GM19467 (cell line): ENCODE results near the gene NPY.
A peak's percentile ranks its signal among the peaks of the same experiment; 100 is the strongest.

Experiments used
- ATAC-seq: cut with Tn5 transposase; IDR thresholded peaks from one replicate; pipeline ENCODE4 v1.9.1; 2021; ENCODE audit warnings: mild to moderate bottlenecking, moderate library complexity; ENCODE audit not compliant: unreplicated experiment

Gene NPY

DNA sequence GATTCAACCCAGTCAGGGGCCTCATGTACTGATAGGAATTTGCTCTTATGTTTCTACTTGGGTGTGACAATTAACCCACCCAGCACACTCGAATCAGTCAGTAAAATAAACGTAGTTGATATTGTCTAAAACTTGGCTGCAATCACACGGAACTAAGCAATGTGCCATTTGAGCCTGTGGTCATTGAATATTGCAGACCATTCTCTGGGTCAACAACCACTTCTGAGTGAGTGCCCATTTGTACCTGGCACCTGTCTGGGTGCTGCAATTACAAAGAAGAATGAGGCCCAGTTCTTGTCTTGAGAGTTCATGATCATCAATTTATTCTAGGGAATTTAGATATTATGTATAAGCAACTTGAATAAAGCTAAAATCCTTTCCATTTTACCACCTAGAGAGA, 29.8 kb downstream of the NPY start:
- ATAC-seq, result no peak

DNA sequence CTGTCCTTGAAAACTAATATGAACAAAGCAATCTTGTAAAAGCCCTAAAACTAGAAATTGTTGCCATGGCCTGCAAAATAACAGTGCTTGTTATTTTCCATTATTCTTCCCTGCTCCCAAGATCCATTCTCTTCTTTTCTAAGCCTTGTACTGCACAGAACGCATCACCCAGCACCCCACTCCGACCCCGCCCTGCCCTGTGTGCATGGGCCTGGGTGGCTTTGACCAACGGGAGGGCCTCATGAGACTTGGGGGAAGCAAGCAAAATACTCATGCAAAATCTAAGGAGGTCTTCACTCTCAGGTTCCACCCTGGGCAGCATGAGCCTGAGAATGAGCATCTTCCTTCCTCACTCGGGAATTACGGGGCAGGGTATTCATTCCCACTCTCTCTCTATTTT, 32.4 kb downstream of the NPY start:
- no peak for ATAC-seq

DNA sequence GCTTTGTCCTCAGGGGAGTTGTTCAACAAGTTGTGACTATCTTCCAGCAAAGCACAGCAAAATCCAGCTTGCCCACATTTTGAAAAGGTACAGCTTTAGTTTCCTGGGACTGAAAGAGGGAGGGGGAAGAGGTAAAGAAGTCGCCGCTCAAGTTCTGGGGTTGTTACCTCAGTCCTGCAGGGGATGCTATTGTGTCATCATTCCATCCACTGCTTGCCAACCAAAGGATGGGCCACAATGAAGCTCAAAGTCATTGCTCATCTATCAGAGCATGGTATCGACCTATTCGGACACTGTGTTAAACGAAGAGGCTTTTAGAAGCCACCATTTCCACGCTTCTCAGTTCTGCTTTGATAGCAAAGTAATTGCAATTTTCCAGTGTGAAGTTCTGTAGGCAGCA, 34.3 kb downstream of the NPY start:
- no peak for ATAC-seq

DNA sequence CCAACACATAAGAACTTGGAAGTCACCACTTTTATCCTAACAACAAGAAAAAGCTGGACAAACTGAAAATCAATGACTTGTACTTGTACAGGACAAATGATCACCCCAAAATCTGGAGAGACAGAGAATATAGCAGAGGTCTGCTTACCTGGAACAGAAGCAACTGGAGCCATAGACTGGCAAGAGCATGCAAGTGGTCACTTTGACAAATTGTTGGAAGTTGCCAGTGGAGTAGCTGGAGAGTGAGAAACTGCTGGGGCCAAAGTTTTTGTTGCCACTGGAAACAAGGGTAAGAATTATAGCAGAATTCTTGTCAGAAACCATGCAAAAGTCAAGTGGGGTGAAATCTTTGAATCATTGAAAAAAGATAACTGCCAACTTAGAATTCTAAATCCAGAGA, 35.2 kb downstream of the NPY start:
- ATAC-seq, result no peak

DNA sequence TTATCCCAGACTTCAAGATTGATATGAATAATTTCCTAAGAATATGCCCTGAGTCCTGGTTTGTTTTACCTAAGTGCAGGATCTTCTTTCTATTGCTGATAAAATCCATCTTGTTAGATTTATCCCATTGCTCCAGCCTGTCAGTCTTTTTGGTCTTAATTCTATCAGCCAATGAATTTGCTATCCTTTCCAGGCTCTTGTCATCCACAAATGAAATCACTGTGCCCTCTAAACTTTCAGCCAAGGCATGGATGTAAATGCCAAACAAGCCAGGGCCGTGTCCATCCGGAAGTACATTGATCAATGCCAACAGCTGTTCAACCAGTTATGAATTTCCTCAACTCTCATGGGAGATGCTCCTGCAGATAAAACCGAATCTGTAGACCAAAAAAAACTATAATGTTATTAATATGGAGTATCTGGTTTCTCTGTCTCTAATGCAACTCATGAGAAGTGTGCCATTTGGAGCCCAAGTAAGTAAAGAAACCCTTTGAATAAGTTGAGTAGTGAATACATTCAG, 40.0 kb downstream of the NPY start:
- no peak for ATAC-seq

DNA sequence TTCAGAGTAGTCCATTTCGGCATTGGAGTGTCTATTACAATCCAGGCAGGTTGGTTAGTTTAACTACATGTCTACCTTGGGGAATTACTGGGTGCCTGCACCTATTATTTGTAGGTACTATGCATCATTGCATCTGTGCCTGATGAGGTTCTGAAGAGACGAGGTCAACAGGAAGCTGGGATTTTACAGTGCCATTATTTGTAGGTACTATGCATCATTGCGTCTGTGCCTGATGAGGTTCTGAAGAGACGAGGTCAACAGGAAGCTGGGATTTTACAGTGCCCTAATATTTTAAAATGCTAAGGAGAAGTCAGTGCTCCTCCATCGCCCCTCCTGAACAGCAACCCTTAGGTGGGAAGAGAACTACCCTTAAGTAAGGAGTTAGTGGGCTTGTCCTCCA, 41.7 kb downstream of the NPY start:
- ATAC-seq, result peak; percentile 86

DNA sequence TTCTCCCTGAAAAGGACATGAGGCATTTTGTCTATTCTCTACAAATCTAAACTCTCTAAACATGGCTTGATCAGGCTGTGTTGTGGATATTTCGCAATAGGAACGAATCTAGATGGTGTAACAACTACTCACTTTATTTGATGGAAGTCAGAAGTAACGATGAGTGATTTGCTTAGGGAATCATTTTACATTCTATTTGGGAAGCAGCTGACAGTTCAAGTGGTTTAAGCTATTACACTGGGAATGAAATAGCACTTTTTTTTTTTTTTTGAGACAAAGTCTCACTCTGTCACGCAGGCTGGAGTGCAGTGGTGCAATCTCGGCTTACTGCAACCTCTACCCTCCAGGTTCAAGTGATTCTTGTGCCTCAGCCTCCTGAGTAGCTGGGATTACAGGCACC, 44.1 kb downstream of the NPY start:
- ATAC-seq, result no peak

DNA sequence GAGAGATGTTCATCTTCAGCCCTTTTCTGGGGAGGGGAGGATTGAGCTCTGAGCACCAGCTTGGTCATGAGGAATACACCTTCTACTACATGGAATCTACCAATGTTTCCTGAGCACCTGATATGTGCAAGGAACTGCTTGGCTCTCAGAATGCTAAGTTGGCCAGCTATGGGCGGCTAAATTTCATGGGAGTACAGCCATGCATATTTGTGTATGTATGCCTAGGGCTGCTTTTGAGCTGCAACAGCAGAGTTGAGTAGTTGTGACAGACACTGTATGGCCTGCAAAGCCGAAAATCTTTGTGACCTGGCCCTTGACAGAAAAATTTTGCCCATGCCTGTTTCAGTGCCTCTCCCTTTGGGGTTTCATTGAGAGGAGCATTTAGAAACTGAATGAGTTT, 44.9 kb downstream of the NPY start:
- ATAC-seq, result no peak

DNA sequence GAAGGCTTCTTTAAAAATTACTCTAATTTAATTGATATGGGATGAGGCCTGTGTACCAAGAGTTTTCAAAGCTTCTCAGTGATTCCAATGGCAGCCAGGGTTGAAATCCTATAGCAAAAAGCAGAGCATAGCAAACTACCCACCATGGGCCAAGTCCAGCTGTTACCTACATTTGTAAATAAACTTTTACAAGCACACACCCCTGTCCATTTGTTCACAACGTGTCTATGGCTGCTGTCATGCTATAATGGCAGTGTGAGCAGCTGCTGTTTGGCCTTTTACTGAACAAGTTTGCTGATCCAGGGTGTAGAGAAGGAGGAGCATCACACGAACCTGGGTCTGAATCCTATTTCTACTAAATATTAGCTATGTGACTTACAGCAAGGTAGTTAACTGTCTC, 50.0 kb downstream of the NPY start:
- no peak for ATAC-seq

DNA sequence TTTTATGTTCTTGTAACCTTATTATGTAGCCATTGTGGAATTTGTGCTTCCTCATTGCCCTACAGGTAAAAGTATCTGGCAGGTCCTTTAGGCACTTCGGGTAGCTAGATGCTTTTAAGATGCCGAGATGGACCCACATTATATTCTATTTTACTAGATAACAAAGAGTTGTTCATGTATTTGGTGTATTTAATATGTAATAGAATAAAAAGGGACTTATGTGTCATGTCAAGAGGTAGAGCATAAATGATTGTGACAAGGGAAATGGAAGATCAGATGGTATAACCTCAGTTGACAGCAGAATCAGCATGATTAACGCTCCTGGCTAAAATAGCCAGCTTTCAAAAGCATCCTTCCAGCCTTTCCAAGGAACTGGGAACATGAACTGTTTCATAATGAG, 50.6 kb downstream of the NPY start:
- no peak for ATAC-seq

DNA sequence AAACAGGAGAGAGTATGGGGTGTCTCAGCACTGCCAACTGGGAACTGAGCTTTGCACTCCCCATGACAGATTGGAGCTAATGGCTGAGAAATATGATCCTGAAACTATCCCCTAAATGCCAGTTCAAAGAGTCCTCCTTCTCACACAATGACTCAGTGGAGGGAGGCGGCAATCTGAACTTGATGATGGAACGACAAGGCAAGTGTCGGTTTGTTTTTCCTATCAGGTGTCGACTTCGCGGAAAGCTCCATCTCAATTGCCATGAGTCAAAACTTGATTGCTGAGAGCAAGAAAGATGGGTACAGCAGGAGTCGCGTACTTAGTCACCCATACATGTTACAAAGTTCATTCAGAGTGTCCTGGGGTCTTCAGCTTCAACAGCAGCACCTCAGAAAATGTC, 52.5 kb downstream of the NPY start:
- ATAC-seq, result no peak

DNA sequence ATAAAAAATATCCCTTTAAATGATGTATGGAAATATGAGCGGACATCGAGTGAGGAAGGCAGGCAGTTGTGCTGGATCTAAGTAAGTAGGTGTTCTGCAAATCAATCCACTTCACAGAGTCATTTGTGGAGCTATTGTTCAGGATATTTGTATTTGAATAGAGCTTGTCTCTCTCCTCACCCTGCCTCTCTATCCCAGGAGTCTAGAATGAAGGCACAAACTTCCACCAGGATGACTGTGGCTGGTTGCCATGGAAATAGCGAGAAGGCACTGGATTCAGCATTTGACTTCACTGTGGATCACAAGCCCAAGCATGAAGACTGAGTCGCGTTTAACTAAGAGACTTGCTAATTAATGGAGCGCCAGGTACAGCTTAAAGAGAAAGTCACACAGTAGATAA, 53.2 kb downstream of the NPY start:
- ATAC-seq, result no peak

DNA sequence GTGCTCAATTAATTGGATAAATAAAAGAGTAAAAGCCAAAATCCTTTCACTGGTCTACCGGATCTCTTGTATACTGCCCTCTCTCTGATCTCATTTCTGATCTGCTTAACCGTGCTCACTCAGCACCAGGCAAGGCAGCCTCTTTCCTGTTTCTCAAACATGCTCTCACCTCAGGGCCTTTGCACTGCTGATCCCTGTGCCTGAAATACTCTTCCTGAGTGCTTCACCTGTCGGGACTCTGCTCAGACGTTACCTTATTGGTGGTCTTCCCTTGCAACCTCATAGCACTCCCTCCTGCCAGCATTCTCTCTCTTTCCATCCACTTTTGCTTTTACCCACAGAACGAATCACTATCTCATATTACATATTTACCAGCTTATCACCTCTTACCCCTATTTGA, 55.6 kb downstream of the NPY start:
- ATAC-seq, result no peak

DNA sequence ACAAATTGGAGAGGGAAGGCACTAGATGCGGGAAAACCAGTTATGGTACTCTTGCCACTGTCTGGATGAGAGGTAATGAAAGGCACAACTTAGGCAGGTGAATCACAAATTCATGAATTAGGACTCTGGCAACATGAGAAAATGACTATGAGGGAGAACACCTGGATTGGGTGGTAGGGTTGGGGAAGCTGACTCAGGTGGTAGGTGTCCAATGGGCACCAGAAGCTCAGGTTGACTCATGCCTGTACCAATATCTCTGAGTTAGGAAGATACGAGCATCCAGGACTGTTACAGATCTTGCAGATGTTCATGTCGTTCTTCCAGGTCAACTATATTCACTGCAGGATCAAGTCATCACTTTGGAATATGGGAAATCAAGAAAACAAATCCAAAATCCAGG, 56.7 kb downstream of the NPY start:
- ATAC-seq, result no peak
